Measurements from ENCODE around the gene RCAN2. TPM values are rescaled to one million over a fixed set of nuclear protein-coding genes. Genes with fewer than 3 reads are reported as not detected.

Gene RCAN2
- total RNA-seq, 1 experiment from 2014 or later: not detected

DNA sequence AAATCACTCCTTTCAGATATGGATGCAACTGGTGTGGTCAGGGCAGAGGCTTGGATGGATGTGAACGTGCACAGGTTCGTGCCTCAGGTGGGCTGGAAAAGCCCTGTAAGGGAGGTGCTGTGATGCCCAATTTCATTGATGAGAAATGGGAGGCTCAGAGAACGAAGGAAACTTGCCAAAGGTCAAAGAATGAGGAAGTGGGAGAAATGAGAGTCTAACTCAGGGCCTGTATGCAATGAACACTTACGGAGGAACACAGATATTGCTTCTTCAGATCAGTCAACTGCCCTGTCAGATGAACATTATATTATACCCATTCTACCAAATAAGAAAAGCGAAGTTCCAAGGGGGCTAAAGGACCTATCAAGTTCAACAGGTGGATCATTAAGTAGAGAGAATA, 134.7 kb downstream of the RCAN2 start:
- intact Hi-C loops (cut with micrococcal nuclease; ENCODE audit: unreplicated experiment): no loop called here
- ChIA-PET POLR2A (no interaction called here), CTCF (no interaction called here)
- TF ChIP-seq, protein P1, sequence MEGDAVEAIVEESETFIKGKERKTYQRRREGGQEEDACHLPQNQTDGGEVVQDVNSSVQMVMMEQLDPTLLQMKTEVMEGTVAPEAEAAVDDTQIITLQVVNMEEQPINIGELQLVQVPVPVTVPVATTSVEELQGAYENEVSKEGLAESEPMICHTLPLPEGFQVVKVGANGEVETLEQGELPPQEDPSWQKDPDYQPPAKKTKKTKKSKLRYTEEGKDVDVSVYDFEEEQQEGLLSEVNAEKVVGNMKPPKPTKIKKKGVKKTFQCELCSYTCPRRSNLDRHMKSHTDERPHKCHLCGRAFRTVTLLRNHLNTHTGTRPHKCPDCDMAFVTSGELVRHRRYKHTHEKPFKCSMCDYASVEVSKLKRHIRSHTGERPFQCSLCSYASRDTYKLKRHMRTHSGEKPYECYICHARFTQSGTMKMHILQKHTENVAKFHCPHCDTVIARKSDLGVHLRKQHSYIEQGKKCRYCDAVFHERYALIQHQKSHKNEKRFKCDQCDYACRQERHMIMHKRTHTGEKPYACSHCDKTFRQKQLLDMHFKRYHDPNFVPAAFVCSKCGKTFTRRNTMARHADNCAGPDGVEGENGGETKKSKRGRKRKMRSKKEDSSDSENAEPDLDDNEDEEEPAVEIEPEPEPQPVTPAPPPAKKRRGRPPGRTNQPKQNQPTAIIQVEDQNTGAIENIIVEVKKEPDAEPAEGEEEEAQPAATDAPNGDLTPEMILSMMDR (IDR thresholded peaks at IDR 0.05; ENCODE audit: insufficient read depth in 1 of 2, low read depth in 1 of 2, low read length in 1 of 2, severe bottlenecking in 1 of 2, unreplicated experiment in 1 of 2): no peak
- H3K27me3 Mint-ChIP-seq (ENCODE audit: insufficient read depth, unreplicated experiment): peaks cover 2% of the 10 kb centered on the region
- Histone ChIP-seq H3K27me3 (replicated peaks; ENCODE audit: control insufficient read depth, insufficient read depth, low read length) (no peaks in the 10 kb centered on the region; the same call in 1 of the 2 replicates), H3K36me3 (ENCODE audit: control insufficient read depth, insufficient read depth, low read length) (no peaks in the 10 kb centered on the region), H3K4me1 (no peaks in the 10 kb centered on the region), H3K9me3 (no peaks in the 10 kb centered on the region), H3K4me3 (ENCODE audit: low read depth, low read length) (no peak overlapping the region)
- no peak overlapping the region for H3K4me3 Mint-ChIP-seq (ENCODE audit: unreplicated experiment)
- H3K4me1 Mint-ChIP-seq (ENCODE audit: low read depth, unreplicated experiment): no peaks in the 10 kb centered on the region
- BruUV-seq (replicated peaks): no TSS peak
- no peak for DNase-seq
- no peaks in the 10 kb centered on the region for H3K9me3 Mint-ChIP-seq (ENCODE audit: unreplicated experiment)
- no peak overlapping the region for H3K27ac Mint-ChIP-seq (ENCODE audit: unreplicated experiment)
- no peaks in the 10 kb centered on the region for H3K36me3 Mint-ChIP-seq (ENCODE audit: insufficient read depth, unreplicated experiment)

DNA sequence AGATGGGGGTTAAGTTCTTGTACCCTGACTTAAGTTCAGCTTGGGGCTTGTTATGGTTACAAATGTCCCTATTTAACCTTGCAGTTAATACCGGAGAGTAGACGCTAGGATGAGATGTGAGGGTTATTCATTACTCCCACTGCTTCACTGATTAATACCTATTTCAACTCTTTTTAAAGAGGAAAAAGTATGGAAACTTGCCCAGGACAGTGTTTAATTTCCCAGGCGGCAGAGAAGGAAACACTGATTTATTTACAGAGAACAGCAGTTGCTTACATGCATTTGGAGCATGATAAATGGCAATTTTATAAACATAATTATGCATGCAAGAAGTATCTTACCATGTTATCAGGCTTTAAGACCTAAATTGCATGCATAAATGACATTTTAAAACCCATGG, 137.7 kb downstream of the RCAN2 start:
- Histone ChIP-seq H3K36me3 (ENCODE audit: control insufficient read depth, insufficient read depth, low read length) (no peaks in the 10 kb centered on the region), H3K27me3 (replicated peaks; ENCODE audit: control insufficient read depth, insufficient read depth, low read length) (no peaks in the 10 kb centered on the region; the same call in 1 of the 2 replicates), H3K4me3 (ENCODE audit: low read depth, low read length) (no peak overlapping the region), H3K4me1 (no peaks in the 10 kb centered on the region), H3K9me3 (no peaks in the 10 kb centered on the region)
- BruUV-seq (replicated peaks): no TSS peak
- Mint-ChIP-seq H3K36me3 (ENCODE audit: insufficient read depth, unreplicated experiment) (no peaks in the 10 kb centered on the region), H3K4me3 (ENCODE audit: unreplicated experiment) (no peak overlapping the region), H3K27ac (ENCODE audit: unreplicated experiment) (no peak overlapping the region), H3K9me3 (ENCODE audit: unreplicated experiment) (no peaks in the 10 kb centered on the region), H3K27me3 (ENCODE audit: insufficient read depth, unreplicated experiment) (peaks cover 4% of the 10 kb centered on the region), H3K4me1 (ENCODE audit: low read depth, unreplicated experiment) (no peaks in the 10 kb centered on the region)
- POLR2A ChIA-PET: no interaction called here
- no peak for DNase-seq
- CTCF ChIA-PET: no interaction called here
- TF ChIP-seq, protein P1 (IDR thresholded peaks at IDR 0.05; ENCODE audit: insufficient read depth in 1 of 2, low read depth in 1 of 2, low read length in 1 of 2, severe bottlenecking in 1 of 2, unreplicated experiment in 1 of 2): no peak
- intact Hi-C loops (cut with micrococcal nuclease; ENCODE audit: unreplicated experiment): no loop called here

DNA sequence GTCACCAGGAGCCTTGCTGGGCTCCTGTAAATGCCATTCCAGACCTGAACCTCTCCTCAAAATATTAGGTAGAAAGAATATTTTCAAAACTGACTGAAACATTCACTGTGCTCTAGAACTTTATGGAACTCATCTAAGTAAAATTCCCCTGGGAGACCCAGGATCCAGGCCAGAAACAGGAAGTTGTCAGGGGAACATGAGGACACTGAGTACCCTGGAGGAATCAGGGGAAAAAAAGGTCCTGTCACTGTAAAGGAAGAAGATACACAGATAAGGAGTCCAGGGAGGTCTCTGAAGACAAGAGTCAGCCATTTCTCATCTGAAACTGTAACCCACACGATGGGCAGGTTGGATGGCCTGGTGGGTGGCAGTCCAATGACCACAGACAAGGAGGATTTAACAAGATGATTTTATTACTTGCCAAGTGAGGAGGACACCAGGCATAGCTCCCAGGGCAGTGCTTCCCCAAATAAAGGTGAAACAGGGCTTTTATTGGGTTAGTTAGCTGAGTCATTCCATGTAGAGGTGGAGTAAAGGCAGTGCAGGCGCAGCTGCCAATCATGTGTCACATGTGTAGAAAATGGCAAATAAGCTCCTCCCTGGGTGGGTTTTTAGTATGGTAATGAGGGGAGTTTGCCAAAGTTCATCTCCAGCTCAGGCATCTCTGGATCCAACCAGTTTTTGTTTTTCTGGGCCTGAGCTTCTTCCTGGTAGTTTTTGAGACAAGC, 138.5 kb downstream of the RCAN2 start:
- Mint-ChIP-seq H3K27me3 (ENCODE audit: insufficient read depth, unreplicated experiment) (peaks cover 4% of the 10 kb centered on the region), H3K36me3 (ENCODE audit: insufficient read depth, unreplicated experiment) (no peaks in the 10 kb centered on the region), H3K9me3 (ENCODE audit: unreplicated experiment) (no peaks in the 10 kb centered on the region), H3K27ac (ENCODE audit: unreplicated experiment) (no peak overlapping the region), H3K4me3 (ENCODE audit: unreplicated experiment) (no peak overlapping the region), H3K4me1 (ENCODE audit: low read depth, unreplicated experiment) (no peaks in the 10 kb centered on the region)
- Histone ChIP-seq H3K9me3 (no peaks in the 10 kb centered on the region), H3K27me3 (replicated peaks; ENCODE audit: control insufficient read depth, insufficient read depth, low read length) (no peaks in the 10 kb centered on the region; the same call in 1 of the 2 replicates), H3K36me3 (ENCODE audit: control insufficient read depth, insufficient read depth, low read length) (no peaks in the 10 kb centered on the region), H3K4me1 (no peaks in the 10 kb centered on the region), H3K4me3 (ENCODE audit: low read depth, low read length) (no peak overlapping the region)
- POLR2A ChIA-PET: no interaction called here
- BruUV-seq (replicated peaks): no TSS peak
- TF ChIP-seq, protein P1 (IDR thresholded peaks at IDR 0.05; ENCODE audit: insufficient read depth in 1 of 2, low read depth in 1 of 2, low read length in 1 of 2, severe bottlenecking in 1 of 2, unreplicated experiment in 1 of 2): no peak
- intact Hi-C loops (cut with micrococcal nuclease; ENCODE audit: unreplicated experiment): no loop called here
- CTCF ChIA-PET: no interaction called here
- no peak for DNase-seq

Data from Caco-2 (cell line).